Endothelial cell of umbilical vein (primary cell): ENCODE data around the gene DDX31. TPM values are rescaled to one million over a fixed set of nuclear protein-coding genes. Genes with fewer than 3 reads are reported as not detected.

Source experiments
- BruUV-seq: library from RNA; stranded (reverse); fragments of 400-500 nt; replicated peaks from 2 replicates; lab custom pipeline; 2021; lab: Mats Ljungman, UMichigan
- CTCF ChIA-PET: fragments of 300-600, 350-600 bp; sonication (Branson Sonifier 250); formaldehyde crosslinking; loops from one replicate; lab custom pipeline; 2021; ENCODE audit warnings: antibody characterized with exemption, inconsistent platforms; lab: Charles Lee
- POLR2A ChIA-PET: fragments of 300-600, 350-600 bp; sonication (Branson Sonifier 250); formaldehyde crosslinking; loops from one replicate; lab custom pipeline; 2021; ENCODE audit warnings: antibody characterized with exemption, inconsistent platforms; lab: Charles Lee
- DNase-seq: peaks from one replicate; pipeline ENCODE4 v3.0.0-alpha.2; 2011; ENCODE audit warnings: low read depth, low spot score
- FAIRE-seq: peaks from 2 replicates; lab custom pipeline; 2011; peaks lifted over from hg19 to GRCh38; lab: Jason Lieb, UNC
- H2AFZ ChIP-seq: 2 replicates; pipeline ENCODE4 v1.6.0; 2012; ENCODE audit warnings: low read depth, low read length, control low read depth, inconsistent platforms
- H3K27ac ChIP-seq: 2 replicates; pipeline ENCODE4 v1.5.1; 2011; ENCODE audit warnings: low read depth, mild to moderate bottlenecking, control low read depth, low read length, moderate library complexity; ENCODE audit not compliant: insufficient read depth
- H3K27me3 ChIP-seq, 2 experiments: 2 replicates each; pipeline versions ENCODE4 v1.6.0 to v1.6.1; 2011; ENCODE audit warnings: low read length in 2 of 2, mixed read lengths in 1 of 2; ENCODE audit not compliant: control insufficient read depth in 2 of 2, insufficient read depth in 2 of 2
- H3K36me3 ChIP-seq, 2 experiments: 2 replicates in 1 of 2; 3 replicates in 1 of 2; pipeline ENCODE4 v1.5.1; 2011; ENCODE audit warnings: low read length in 2 of 2, mild to moderate bottlenecking in 1 of 2, moderate library complexity in 1 of 2; ENCODE audit not compliant: control insufficient read depth in 2 of 2, insufficient read depth in 2 of 2; ENCODE audit errors: extremely low read depth in 1 of 2
- H3K4me1 ChIP-seq: 3 replicates; pipeline ENCODE4 v1.5.1; 2011; ENCODE audit warnings: mild to moderate bottlenecking, low read length; ENCODE audit not compliant: control insufficient read depth, insufficient read depth; ENCODE audit errors: extremely low read depth
- H3K4me2 ChIP-seq: 2 replicates; pipeline ENCODE4 v1.6.1; 2011; ENCODE audit warnings: low read length, control low read depth, mixed read lengths; ENCODE audit not compliant: insufficient read depth
- H3K4me3 ChIP-seq, 3 experiments: fragments of 200-600 bp in 1 of 3; sonication (generic), shearing (Covaris generic) in 1 of 3; replicated peaks in 1 of 3; 2 replicates each; pipeline ENCODE4 v1.5.1; 2011 to 2016; ENCODE audit warnings: control low read depth in 3 of 3, low read length in 3 of 3, mild to moderate bottlenecking in 2 of 3, inconsistent platforms in 1 of 3, low read depth in 1 of 3, moderate library complexity in 1 of 3; ENCODE audit not compliant: insufficient read depth in 1 of 3
- H3K79me2 ChIP-seq: 2 replicates; pipeline ENCODE4 v1.6.0; 2012; ENCODE audit warnings: low read length, inconsistent platforms; ENCODE audit not compliant: control insufficient read depth, insufficient read depth
- H3K9ac ChIP-seq: replicated peaks from 2 replicates; pipeline ENCODE3; 2011; ENCODE audit warnings: low read length, control low read depth; ENCODE audit not compliant: insufficient read depth; ENCODE audit errors: extremely low read depth
- H3K9me1 ChIP-seq: replicated peaks from 3 replicates; pipeline ENCODE4 v1.6.0; 2011; ENCODE audit warnings: mild to moderate bottlenecking, low read length; ENCODE audit not compliant: control insufficient read depth, insufficient read depth; ENCODE audit errors: extremely low read depth
- H3K9me3 ChIP-seq: replicated peaks from 2 replicates; pipeline ENCODE4 v1.5.1; 2012; ENCODE audit warnings: low read length, inconsistent platforms; ENCODE audit not compliant: control insufficient read depth, insufficient read depth
- H4K20me1 ChIP-seq: replicated peaks from 2 replicates; pipeline ENCODE3; 2011; ENCODE audit warnings: mild to moderate bottlenecking, low read length; ENCODE audit not compliant: control insufficient read depth, insufficient read depth; ENCODE audit errors: extremely low read depth
- CTCF ChIP-seq, 2 donors: IDR thresholded peaks; 1 replicate in 1 of 2; 2 replicates in 1 of 2; pipeline ENCODE4 v1.5.1; 2011; ENCODE audit warnings: low read length in 2 of 2, mild to moderate bottlenecking in 2 of 2, moderate library complexity in 2 of 2, control low read depth in 1 of 2, inconsistent platforms in 1 of 2, low read depth in 1 of 2; ENCODE audit not compliant: insufficient read depth in 1 of 2; ENCODE audit errors: extremely low read depth in 1 of 2
- EZH2 ChIP-seq: IDR thresholded peaks from 2 replicates; pipeline ENCODE4 v1.6.1; 2012; ENCODE audit warnings: borderline replicate concordance, low read depth, mild to moderate bottlenecking, moderate library complexity, low read length, inconsistent platforms; ENCODE audit not compliant: severe bottlenecking
- FOS ChIP-seq: IDR thresholded peaks from 2 replicates; pipeline ENCODE4 v1.6.1; 2011; ENCODE audit warnings: mild to moderate bottlenecking, low read length, moderate library complexity, borderline replicate concordance; ENCODE audit not compliant: insufficient read depth
- GATA2 ChIP-seq: IDR thresholded peaks from 2 replicates; pipeline ENCODE4 v1.7.0; 2011; ENCODE audit warnings: low read depth, mild to moderate bottlenecking, moderate library complexity, mixed read lengths, low read length; ENCODE audit not compliant: insufficient read length, insufficient read depth
- JUN ChIP-seq: IDR thresholded peaks from 2 replicates; pipeline ENCODE4 v1.6.1; 2011; ENCODE audit warnings: borderline replicate concordance, low read depth; ENCODE audit not compliant: insufficient read length, insufficient read depth
- MAX ChIP-seq: IDR thresholded peaks from 2 replicates; pipeline ENCODE4 v1.6.1; 2011; ENCODE audit not compliant: insufficient read depth, insufficient read length
- MYC ChIP-seq: IDR thresholded peaks from one replicate; pipeline ENCODE4 v1.6.1; 2011; ENCODE audit warnings: mild to moderate bottlenecking, low read depth, low read length
- POLR2A ChIP-seq: IDR thresholded peaks from 2 replicates; pipeline ENCODE4 v1.6.1; 2012; ENCODE audit warnings: low read depth, mild to moderate bottlenecking, control low read depth, low read length
- POLR2AphosphoS5 ChIP-seq: IDR thresholded peaks from 2 replicates; pipeline ENCODE4 v1.6.1; 2012; ENCODE audit warnings: low read depth, mild to moderate bottlenecking, control low read depth, low read length, moderate library complexity; ENCODE audit not compliant: insufficient read depth
- dilution Hi-C: fragments of 300-500 bp; cut with MboI; formaldehyde crosslinking; loops from one replicate; pipeline ENCODE4 v1.15.0; 2019; ENCODE audit warnings: low sequenced_read_pairs; ENCODE audit not compliant: extremely low pct_ligation_motif_present
- intact Hi-C: fragments of 100-400 bp; cut with micrococcal nuclease; formaldehyde crosslinking; loops from one replicate; pipeline ENCODE4 v1.10.0; 2022
- polyA plus RNA-seq, 4 experiments: library from polyadenylated mRNA; depleted of rRNA in 3 of 4; stranded (reverse) in 3 of 4; unstranded in 1 of 4; fragments of >200 nt; gene quantifications; 2 replicates each; pipeline versions ENCODE4 v1.2.1 to v1.2.3, GENCODE V29; 2011 to 2012; ENCODE audit warnings: missing spikeins in 1 of 4
- total RNA-seq: library from RNA; stranded (reverse); gene quantifications from 2 replicates; pipeline ENCODE4 v1.2.3, GENCODE V29; 2021

The DDX31 gene
- total and polyA plus RNA-seq, 2 donors (not counting 3 experiments of a cell fraction or from before 2014, with no cell fraction given), result 8.0 to 16.3 TPM

GRCh38 chr9:132639322-132639721, 30.5 kb downstream of the DDX31 start:
- dilution Hi-C loops (no loop called here), intact Hi-C loops (no loop called here)
- no peaks in the 10 kb centered on the region for H3K9me3 ChIP-seq
- H2AFZ ChIP-seq, result no peak overlapping the region
- peaks cover 3 to 11% of the 10 kb centered on the region in 2 experiments for H3K36me3 ChIP-seq
- DNase-seq, result no peak
- no peaks in the 10 kb centered on the region for H4K20me1 ChIP-seq
- H3K4me3 ChIP-seq, result no peak overlapping the region
- ChIA-PET POLR2A (no interaction called here), CTCF (no interaction called here)
- no peak overlapping the region for H3K27ac ChIP-seq
- H3K27me3 ChIP-seq, result no peaks in the 10 kb centered on the region
- no peak overlapping the region for H3K4me2 ChIP-seq
- no peak for FAIRE-seq
- H3K9me1 ChIP-seq, result no peaks in the 10 kb centered on the region
- no peaks in the 10 kb centered on the region for H3K4me1 ChIP-seq
- no TSS peak for BruUV-seq
- TF ChIP-seq GATA2 (no peak), MAX (no peak), MYC (no peak), FOS (no peak), POLR2A (no peak), JUN (no peak), CTCF (IDR thresholded peaks at IDR 0.05; ENCODE audit: extremely low read depth in 1 of 2, insufficient read depth in 1 of 2, low read depth in 1 of 2, low read length in 2 of 2) (no peak), EZH2 (no peak), POLR2AphosphoS5 (no peak)
- H3K79me2 ChIP-seq, result no peaks in the 10 kb centered on the region
- H3K9ac ChIP-seq, result no peak overlapping the region
